Measurements from ENCODE around the gene TMEM41A. TPM values are rescaled to one million over a fixed set of nuclear protein-coding genes. Genes with fewer than 3 reads are reported as not detected.

TMEM41A gene
- total and polyA plus RNA-seq, 2 experiments from 2014 or later = 40.9 to 73.7 TPM

DNA sequence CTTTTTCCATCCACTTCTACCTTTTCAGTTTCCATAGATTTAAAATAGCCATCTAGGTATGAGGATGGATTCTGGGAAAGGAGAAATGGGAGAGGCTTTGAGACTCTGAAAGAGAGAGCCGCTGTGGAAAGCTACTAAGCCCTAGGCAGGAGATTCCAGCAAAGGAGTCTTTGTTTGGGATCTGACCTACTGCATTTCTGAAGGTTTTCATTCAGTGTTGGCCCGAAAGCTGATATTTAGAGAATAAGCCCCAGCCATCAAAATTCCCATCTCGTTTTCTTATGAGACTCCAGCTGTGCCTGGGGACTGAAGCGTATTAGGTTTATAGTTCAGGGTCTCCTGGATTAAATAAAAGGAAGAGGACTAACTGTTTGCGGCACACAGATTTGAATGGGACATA is 34.1 kb upstream of the TMEM41A start:
- no peak overlapping the region for H3K4me3 ChIP-seq
- no peaks in the 10 kb centered on the region for H3K36me3 ChIP-seq
- no peaks in the 10 kb centered on the region for H3K9me3 ChIP-seq (ENCODE audit: low read depth)
- H3K27ac ChIP-seq = no peak overlapping the region
- peaks cover 4% of the 10 kb centered on the region for H3K4me1 ChIP-seq (ENCODE audit: low read depth)
- H3K27me3 ChIP-seq = no peaks in the 10 kb centered on the region
- no peak for DNase-seq (ENCODE audit: low read depth in 1 of 2, low spot score in 1 of 2)
- TF ChIP-seq, protein P1, sequence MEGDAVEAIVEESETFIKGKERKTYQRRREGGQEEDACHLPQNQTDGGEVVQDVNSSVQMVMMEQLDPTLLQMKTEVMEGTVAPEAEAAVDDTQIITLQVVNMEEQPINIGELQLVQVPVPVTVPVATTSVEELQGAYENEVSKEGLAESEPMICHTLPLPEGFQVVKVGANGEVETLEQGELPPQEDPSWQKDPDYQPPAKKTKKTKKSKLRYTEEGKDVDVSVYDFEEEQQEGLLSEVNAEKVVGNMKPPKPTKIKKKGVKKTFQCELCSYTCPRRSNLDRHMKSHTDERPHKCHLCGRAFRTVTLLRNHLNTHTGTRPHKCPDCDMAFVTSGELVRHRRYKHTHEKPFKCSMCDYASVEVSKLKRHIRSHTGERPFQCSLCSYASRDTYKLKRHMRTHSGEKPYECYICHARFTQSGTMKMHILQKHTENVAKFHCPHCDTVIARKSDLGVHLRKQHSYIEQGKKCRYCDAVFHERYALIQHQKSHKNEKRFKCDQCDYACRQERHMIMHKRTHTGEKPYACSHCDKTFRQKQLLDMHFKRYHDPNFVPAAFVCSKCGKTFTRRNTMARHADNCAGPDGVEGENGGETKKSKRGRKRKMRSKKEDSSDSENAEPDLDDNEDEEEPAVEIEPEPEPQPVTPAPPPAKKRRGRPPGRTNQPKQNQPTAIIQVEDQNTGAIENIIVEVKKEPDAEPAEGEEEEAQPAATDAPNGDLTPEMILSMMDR (IDR thresholded peaks at IDR 0.05; ENCODE audit: low read depth, low read length) = no peak

DNA sequence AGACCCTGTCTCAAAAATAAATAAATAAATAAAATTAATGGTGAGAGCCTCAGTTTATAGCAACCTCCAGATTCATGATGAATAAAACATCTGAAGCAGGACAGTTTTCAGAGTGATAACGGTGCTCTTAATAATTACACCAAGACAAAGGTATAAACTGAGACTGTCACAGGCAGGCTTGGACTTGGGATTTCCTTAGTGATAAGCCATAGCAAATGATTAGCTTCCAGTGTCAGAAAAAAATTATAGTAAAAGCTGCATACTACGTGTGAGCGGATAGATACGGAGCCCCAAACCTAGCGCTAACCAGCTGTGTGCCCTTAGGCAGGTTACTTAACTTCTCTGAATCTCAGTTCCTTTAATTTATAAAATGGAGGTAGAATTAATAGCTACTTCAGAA is 32.0 kb upstream of the TMEM41A start:
- no peaks in the 10 kb centered on the region for H3K9me3 ChIP-seq (ENCODE audit: low read depth)
- no peak overlapping the region for H3K27ac ChIP-seq
- peaks cover 4% of the 10 kb centered on the region for H3K4me1 ChIP-seq (ENCODE audit: low read depth)

DNA sequence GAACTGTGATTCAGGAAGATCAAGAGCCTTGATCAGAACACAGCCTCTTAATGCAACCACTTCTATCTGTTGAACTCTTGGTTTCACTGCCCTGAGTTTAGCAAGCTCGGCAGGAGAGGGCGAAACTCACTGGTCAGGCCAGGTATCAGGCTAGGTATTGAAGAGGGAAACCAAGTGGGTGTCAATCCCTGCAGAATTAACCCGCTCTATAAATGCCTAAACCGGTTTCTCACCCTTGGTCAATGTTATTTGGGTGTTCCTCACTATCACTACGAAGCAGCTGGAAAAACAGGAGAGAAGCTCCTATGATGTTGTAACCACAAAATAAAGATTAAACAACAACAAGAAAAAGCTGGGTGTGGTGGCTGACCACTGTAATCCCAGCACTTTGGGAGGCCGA is 29.7 kb upstream of the TMEM41A start:
- Histone ChIP-seq H3K9me3 (ENCODE audit: low read depth) (no peaks in the 10 kb centered on the region), H3K36me3 (no peaks in the 10 kb centered on the region), H3K4me1 (ENCODE audit: low read depth) (peaks cover 4% of the 10 kb centered on the region), H3K27ac (no peak overlapping the region), H3K4me3 (no peak overlapping the region), H3K27me3 (no peaks in the 10 kb centered on the region)
- TF ChIP-seq, protein P1 (IDR thresholded peaks at IDR 0.05; ENCODE audit: low read depth, low read length) = no peak
- no peak for DNase-seq (ENCODE audit: low read depth in 1 of 2, low spot score in 1 of 2)

More for the DNA sequence above, 32.0 kb upstream of the TMEM41A start:
- TF ChIP-seq, protein P1 (IDR thresholded peaks at IDR 0.05; ENCODE audit: low read depth, low read length) = no peak
- Histone ChIP-seq H3K27me3 (no peaks in the 10 kb centered on the region), H3K36me3 (no peaks in the 10 kb centered on the region), H3K4me3 (no peak overlapping the region)
- no peak for DNase-seq (ENCODE audit: low read depth in 1 of 2, low spot score in 1 of 2)

DNA sequence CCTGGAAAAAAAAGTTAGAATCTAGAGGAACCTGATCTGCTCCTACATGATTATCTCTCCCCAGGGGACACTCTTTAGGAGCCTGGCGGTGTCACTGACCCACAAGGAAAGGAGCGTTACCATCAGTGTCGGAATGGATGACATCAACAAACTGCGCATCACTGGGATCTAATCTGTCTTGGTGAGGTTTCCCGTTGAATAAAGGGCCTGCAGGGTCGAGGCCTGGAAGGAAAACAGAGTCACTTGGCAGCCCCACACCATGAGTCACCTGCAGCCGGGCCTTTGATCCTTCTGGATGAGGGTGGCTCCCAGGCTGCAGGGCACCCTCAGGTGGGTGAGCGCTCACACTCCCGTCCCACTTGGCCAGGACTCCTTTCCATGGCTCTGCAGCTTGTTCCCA is 28.5 kb upstream of the TMEM41A start:
- no peaks in the 10 kb centered on the region for H3K36me3 ChIP-seq
- TF ChIP-seq, protein P1 (IDR thresholded peaks at IDR 0.05; ENCODE audit: low read depth, low read length) = no peak

DNA sequence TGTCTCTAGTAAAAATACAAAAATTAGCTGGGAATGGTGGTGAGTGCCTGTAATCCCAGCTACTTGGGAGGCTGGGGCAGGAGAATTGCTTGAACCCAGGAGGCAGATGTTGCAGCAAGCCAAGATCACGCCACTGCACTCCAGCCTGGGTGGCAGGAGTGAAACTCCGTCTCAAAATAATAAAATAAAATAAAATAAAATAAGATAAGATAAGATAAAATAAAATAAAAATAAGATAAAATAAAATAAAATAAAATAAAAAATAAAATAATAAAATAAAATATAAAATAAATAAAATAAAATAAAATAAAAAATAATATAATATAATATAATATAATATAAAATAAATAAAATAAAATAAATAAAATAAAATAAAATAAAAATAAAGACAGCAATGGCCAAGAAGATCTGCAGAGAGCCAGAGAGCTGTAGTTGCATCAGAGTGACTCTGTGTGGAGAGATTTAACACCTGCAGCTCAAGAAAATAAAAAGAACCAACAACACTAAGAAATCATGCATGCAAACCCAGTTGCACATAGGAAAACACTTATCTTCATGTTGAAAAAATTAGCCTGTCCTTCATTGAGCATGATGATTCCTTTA is 27.6 kb upstream of the TMEM41A start:
- no peak for DNase-seq (ENCODE audit: low read depth in 1 of 2, low spot score in 1 of 2)
- TF ChIP-seq, protein P1 (IDR thresholded peaks at IDR 0.05; ENCODE audit: low read depth, low read length) = no peak
- H3K9me3 ChIP-seq (ENCODE audit: low read depth) = no peaks in the 10 kb centered on the region
- no peaks in the 10 kb centered on the region for H3K36me3 ChIP-seq
- H3K27me3 ChIP-seq = peaks cover 3% of the 10 kb centered on the region
- H3K4me3 ChIP-seq = no peak overlapping the region
- no peak overlapping the region for H3K27ac ChIP-seq
- H3K4me1 ChIP-seq (ENCODE audit: low read depth) = peaks cover 4% of the 10 kb centered on the region

More for the DNA sequence above, 28.5 kb upstream of the TMEM41A start:
- H3K4me3 ChIP-seq = no peak overlapping the region
- H3K4me1 ChIP-seq (ENCODE audit: low read depth) = peaks cover 4% of the 10 kb centered on the region
- H3K27me3 ChIP-seq = peaks cover 3% of the 10 kb centered on the region
- H3K27ac ChIP-seq = no peak overlapping the region
- no peaks in the 10 kb centered on the region for H3K9me3 ChIP-seq (ENCODE audit: low read depth)
- DNase-seq (ENCODE audit: low read depth in 1 of 2, low spot score in 1 of 2) = no peak
